AG09309 (cell line): ENCODE measurements around the gene ZNF417.
"Not testable (repeated sequence)": the region's sequence is repeated elsewhere in the genome, so short reads cannot be mapped to it uniquely, and the experiment has no call there.

Experiments used
- DNase-seq: peaks from one replicate; pipeline ENCODE4 v3.0.0-alpha.2; 2010; ENCODE audit warnings: low read depth
- H3K4me3 ChIP-seq: 2 replicates; pipeline ENCODE4 v1.5.1; 2011; ENCODE audit warnings: mild to moderate bottlenecking, low read depth, low read length, moderate library complexity; ENCODE audit not compliant: control insufficient read depth
- TF ChIP-seq, protein P1 (sequence below): IDR thresholded peaks from 2 replicates; pipeline ENCODE4 v1.5.1; 2011; ENCODE audit warnings: mild to moderate bottlenecking, low read depth, low read length, inconsistent platforms; ENCODE audit not compliant: insufficient read depth, control insufficient read depth; ENCODE audit errors: missing control alignments

Gene ZNF417

DNA sequence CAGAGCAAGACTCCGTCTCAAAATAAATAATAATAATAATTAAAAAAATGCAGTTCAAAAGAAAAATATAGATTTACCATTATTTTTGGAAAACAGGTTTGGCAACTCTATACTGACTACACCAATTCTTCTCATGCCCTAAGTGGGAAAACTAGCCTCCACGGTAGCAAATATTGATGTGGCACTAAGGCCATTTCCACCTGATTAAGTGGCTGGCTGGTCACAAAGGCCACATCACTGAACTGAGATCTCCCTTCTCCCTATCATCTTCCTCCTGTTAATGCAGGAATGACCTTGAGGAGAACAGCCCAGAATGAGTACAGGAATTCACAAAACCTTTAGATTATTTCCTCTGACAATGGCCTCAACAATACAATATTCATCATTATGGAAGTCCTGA, 46.2 kb downstream of the ZNF417 start:
- DNase-seq, result no peak
- no peak overlapping the region for H3K4me3 ChIP-seq
- TF ChIP-seq, protein P1, sequence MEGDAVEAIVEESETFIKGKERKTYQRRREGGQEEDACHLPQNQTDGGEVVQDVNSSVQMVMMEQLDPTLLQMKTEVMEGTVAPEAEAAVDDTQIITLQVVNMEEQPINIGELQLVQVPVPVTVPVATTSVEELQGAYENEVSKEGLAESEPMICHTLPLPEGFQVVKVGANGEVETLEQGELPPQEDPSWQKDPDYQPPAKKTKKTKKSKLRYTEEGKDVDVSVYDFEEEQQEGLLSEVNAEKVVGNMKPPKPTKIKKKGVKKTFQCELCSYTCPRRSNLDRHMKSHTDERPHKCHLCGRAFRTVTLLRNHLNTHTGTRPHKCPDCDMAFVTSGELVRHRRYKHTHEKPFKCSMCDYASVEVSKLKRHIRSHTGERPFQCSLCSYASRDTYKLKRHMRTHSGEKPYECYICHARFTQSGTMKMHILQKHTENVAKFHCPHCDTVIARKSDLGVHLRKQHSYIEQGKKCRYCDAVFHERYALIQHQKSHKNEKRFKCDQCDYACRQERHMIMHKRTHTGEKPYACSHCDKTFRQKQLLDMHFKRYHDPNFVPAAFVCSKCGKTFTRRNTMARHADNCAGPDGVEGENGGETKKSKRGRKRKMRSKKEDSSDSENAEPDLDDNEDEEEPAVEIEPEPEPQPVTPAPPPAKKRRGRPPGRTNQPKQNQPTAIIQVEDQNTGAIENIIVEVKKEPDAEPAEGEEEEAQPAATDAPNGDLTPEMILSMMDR, result no peak

DNA sequence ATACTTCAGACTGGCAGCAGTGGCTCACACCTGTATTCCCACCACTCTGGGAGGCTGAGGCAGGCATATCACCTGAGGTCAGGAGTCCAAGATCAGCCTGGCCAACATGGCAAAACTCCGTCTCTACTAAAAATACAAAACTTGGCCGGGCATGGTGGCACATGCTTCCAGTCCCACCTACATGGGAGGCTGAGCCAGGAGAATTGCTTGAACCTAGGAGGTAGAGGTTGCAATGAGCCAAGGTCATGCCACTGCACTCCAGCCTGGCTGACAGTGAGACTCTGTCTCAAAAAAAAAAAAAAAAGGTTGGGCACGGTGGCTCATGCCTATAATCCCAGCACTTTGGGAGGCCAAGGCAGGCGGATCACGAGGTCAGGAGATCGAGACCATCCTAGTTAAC, 46.7 kb downstream of the ZNF417 start:
- not testable (repeated sequence) for H3K4me3 ChIP-seq, DNase-seq

DNA sequence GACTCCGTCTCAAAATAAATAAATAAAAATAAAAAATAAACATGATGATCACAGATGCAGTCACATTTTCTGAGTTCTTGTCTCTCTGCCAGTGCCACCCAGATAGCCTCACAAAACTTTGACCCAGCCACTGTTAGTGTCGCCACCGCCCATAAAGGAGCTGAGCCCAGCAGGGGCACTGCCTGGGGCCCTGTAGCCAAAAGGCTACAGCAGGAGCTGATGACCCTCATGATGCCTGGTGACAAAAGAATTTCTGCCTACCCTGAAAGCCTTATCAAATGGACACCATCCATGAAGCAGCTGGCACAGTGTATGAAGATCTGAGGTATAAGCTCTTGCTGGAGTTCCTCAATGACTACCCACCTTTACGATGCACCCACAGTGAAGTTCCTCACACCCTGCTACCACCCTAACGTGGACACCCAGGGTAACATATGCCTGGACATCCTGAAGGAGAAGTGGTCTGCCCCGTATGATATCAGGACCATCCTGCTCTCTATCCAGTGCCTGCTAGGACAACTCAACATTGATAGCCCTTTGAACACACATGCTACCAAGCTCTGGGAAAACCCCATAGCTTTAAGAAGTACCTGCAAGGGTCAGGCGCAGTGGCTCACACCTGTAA, 48.4 kb downstream of the ZNF417 start:
- no peak overlapping the region for H3K4me3 ChIP-seq
- TF ChIP-seq, protein P1, result no peak
- DNase-seq, result no peak
